Activated CD8-positive, alpha-beta T cell treated with anti-CD3 and anti-CD28 coated beads for 36 hours (primary cell): ENCODE results near the gene CLSTN2. TPM values are rescaled to one million over a fixed set of nuclear protein-coding genes. Genes with fewer than 3 reads are reported as not detected.

Experiments
- ATAC-seq: fragments of 200-7000 bp; cut with Tn5 transposase; one replicate; pipeline ENCODE4 v1.10.0; 2021; ENCODE audit warnings: mild to moderate bottlenecking, moderate library complexity
- CTCF ChIA-PET: fragments of 350-600 bp; sonication (Branson Sonifier 250); formaldehyde crosslinking; loops from one replicate; lab custom pipeline; 2021; ENCODE audit warnings: antibody characterized with exemption; lab: Charles Lee
- POLR2A ChIA-PET: fragments of 350-600 bp; sonication (Branson Sonifier 250); formaldehyde crosslinking; loops from one replicate; lab custom pipeline; 2021; ENCODE audit warnings: antibody characterized with exemption; lab: Charles Lee
- DNase-seq: peaks from one replicate; pipeline ENCODE4 v3.0.0-alpha.2; 2020
- H3K27ac Mint-ChIP-seq: one replicate; pipeline ENCODE4 v1.8.0; 2021; ENCODE audit warnings: mild to moderate bottlenecking, mixed read lengths
- H3K27me3 Mint-ChIP-seq: one replicate; pipeline ENCODE4 v1.8.0; 2021; ENCODE audit warnings: mixed read lengths
- H3K36me3 Mint-ChIP-seq: one replicate; pipeline ENCODE4 v1.8.0; 2021; ENCODE audit warnings: low read depth, mixed read lengths
- H3K4me1 Mint-ChIP-seq: one replicate; pipeline ENCODE4 v1.8.0; 2021; ENCODE audit warnings: low read depth, mixed read lengths
- H3K4me3 Mint-ChIP-seq: one replicate; pipeline ENCODE4 v1.8.0; 2021; ENCODE audit warnings: mild to moderate bottlenecking, moderate library complexity, mixed read lengths
- H3K9me3 Mint-ChIP-seq: one replicate; pipeline ENCODE4 v1.8.0; 2021; ENCODE audit warnings: mixed read lengths
- CTCF ChIP-seq: fragments of 200-600 bp; IDR thresholded peaks from one replicate; pipeline ENCODE4 v1.8.0; 2022; ENCODE audit warnings: antibody characterized with exemption, mild to moderate bottlenecking
- intact Hi-C: fragments of 100-400 bp; cut with micrococcal nuclease; formaldehyde crosslinking; loops from one replicate; pipeline ENCODE4 v1.10.0; 2022
- total RNA-seq, 2 experiments: library from RNA; stranded (reverse); gene quantifications; one replicate each; pipeline ENCODE4 v1.2.3, GENCODE V29; 2021

Gene CLSTN2
- total RNA-seq, 2 experiments from 2014 or later, result not detected

GRCh38 chr3:140552403-140552802, 617.4 kb downstream of the CLSTN2 start:
- CTCF ChIA-PET, result no interaction called here
- no peaks in the 10 kb centered on the region for H3K36me3 Mint-ChIP-seq
- no peaks in the 10 kb centered on the region for H3K27me3 Mint-ChIP-seq
- H3K4me1 Mint-ChIP-seq, result no peaks in the 10 kb centered on the region
- no peak overlapping the region for H3K27ac Mint-ChIP-seq
- DNase-seq, result no peak
- POLR2A ChIA-PET, result no interaction called here
- ATAC-seq, result no peak
- intact Hi-C loops, result no loop called here
- TF ChIP-seq CTCF, result no peak
- H3K4me3 Mint-ChIP-seq, result no peak overlapping the region
- H3K9me3 Mint-ChIP-seq, result no peaks in the 10 kb centered on the region

GRCh38 chr3:140552898-140553297, 617.9 kb downstream of the CLSTN2 start:
- intact Hi-C loops, result no loop called here
- Mint-ChIP-seq H3K4me1 (no peaks in the 10 kb centered on the region), H3K9me3 (no peaks in the 10 kb centered on the region), H3K27me3 (no peaks in the 10 kb centered on the region), H3K27ac (no peak overlapping the region), H3K4me3 (no peak overlapping the region), H3K36me3 (no peaks in the 10 kb centered on the region)
- ChIA-PET POLR2A (no interaction called here), CTCF (no interaction called here)
- ATAC-seq (no peak), DNase-seq (no peak)
- TF ChIP-seq CTCF, result no peak

GRCh38 chr3:140553591-140553990, 618.6 kb downstream of the CLSTN2 start:
- ChIA-PET POLR2A (no interaction called here), CTCF (no interaction called here)
- no peaks in the 10 kb centered on the region for H3K27me3 Mint-ChIP-seq
- no peaks in the 10 kb centered on the region for H3K4me1 Mint-ChIP-seq
- no peak for DNase-seq
- H3K36me3 Mint-ChIP-seq, result no peaks in the 10 kb centered on the region
- no peaks in the 10 kb centered on the region for H3K9me3 Mint-ChIP-seq
- H3K4me3 Mint-ChIP-seq, result no peak overlapping the region
- ATAC-seq, result no peak
- H3K27ac Mint-ChIP-seq, result no peak overlapping the region
- no peak for TF ChIP-seq CTCF
- intact Hi-C loops, result no loop called here

GRCh38 chr3:140555666-140556065, 620.7 kb downstream of the CLSTN2 start:
- no peaks in the 10 kb centered on the region for H3K27me3 Mint-ChIP-seq
- no peak overlapping the region for H3K27ac Mint-ChIP-seq
- ATAC-seq (no peak), DNase-seq (no peak)
- no peak overlapping the region for H3K4me3 Mint-ChIP-seq
- H3K36me3 Mint-ChIP-seq, result no peaks in the 10 kb centered on the region
- H3K9me3 Mint-ChIP-seq, result no peaks in the 10 kb centered on the region
- ChIA-PET POLR2A (no interaction called here), CTCF (no interaction called here)
- intact Hi-C loops, result no loop called here
- TF ChIP-seq CTCF, result no peak
- H3K4me1 Mint-ChIP-seq, result no peaks in the 10 kb centered on the region

GRCh38 chr3:140557476-140557875, 622.5 kb downstream of the CLSTN2 start:
- ATAC-seq (no peak), DNase-seq (no peak)
- CTCF ChIA-PET, result no interaction called here
- H3K27ac Mint-ChIP-seq, result no peak overlapping the region
- no peaks in the 10 kb centered on the region for H3K27me3 Mint-ChIP-seq
- H3K4me1 Mint-ChIP-seq, result no peaks in the 10 kb centered on the region
- H3K36me3 Mint-ChIP-seq, result no peaks in the 10 kb centered on the region
- H3K9me3 Mint-ChIP-seq, result no peaks in the 10 kb centered on the region
- POLR2A ChIA-PET, result no interaction called here
- no peak overlapping the region for H3K4me3 Mint-ChIP-seq
- intact Hi-C loops, result no loop called here
- TF ChIP-seq CTCF, result no peak
